Measurements from ENCODE around the gene PDIK1L.

The PDIK1L gene

DNA sequence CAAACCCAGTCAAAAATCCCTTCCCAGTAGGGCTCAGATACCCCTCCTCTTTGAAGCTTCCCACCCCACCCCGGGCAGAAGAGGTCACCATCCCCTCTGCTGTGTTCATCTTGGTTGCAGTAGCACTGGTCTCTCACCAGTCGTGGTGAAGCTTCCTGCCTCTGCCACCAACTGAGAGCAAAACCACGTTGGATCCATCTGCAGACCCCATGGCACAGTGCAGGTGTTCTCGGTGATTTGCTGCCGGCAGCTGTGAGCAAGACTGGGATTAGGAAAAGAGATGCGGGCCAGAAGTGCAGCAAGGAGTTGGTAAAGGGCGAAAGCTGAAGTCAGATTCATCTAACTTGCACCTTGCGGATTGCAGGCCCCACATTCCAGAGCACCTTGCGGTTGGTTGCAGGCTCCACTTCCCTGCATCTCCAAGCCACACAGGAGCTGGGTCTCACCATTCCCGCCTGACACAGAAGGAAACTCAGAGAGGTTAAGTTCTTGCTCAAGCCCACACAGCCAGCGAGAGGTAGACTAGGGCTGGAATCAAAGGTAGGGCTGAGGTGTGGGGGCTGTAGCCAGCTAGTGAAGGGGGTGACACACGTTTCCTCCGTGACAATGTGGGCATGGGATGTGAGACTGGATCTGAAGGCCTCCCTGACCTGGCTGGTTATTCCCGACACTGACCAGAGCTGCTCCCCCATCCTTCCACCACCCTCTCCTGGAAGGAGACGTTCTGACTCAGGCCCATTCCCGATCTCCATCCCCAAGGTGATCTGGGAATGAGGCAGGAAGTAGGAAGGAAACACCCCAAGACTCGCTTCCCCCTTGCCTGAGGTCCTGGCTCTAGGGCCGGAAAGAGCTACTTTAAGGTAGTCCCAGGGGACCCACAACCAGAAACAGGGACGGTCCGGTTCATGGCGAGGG, 44.0 kb downstream of the PDIK1L start:
- peak; percentile 1 for DNase-seq (ENCODE audit: low spot score)

DNA sequence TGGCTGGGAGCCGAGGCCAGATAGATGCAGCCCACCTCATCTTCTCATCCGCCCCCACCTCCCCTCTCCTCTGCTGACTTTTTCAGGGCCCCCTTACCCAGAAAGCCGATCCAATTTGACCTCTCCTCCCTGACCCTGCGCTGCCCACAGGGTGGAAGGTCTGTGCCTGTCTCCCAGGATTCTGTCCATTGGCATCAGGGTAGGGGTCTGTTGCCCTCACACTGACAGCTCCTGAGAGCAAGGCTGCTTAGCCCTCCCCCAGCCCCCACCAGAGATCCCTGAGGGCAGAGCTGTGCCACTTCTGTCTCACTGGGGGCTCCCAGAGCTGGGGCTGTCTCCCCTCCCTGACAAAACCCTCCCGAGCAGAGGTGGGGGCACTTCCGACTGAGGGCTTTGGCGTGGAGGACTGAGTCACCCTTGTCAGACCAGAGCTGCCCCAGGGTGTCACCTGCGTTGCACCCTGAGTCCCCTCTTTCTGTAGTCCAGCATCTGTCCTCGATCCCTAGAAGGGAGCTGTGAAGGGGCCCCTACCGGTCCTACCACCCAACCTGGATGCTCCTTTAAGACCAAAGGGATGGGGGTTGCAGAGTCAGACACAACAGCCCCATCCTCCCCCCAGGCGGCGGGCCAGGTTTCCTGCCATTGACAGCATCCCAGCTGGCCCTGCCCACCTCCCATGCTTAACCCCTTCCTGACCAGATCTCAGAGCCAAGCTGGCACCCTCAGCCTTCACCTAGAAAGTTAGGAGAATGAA, 44.8 kb downstream of the PDIK1L start:
- DNase-seq (ENCODE audit: low spot score): peak; percentile 5

DNA sequence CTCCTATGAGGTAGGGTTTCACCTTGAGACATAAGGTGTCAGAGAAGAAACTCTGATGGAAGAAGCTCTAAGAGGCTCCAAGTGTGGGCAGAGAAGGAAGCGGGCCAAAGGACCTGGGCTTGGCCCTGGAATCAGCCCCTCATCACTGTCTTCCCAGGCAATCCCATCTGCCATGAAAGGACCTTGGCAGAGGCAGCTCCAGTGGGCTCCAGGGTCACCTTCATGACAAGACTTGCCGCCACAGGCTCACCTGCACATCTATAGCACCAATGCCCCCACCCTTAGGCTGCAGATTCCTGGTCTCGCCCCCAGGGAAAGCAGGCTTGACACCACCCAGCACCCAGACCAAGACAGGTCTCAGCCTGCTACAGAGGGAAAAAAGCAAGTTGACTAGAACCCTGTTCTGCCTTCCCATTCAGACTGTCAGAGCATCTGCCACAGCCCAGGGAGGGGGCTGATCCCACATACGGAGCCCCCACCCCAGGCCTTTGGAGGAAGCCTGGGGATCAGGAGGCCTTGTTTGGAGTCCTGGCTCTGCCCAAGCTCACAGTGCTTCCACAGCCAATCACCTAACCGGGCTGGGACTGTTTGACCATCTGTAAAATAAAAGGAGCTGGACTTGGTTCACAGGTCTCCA, 46.8 kb downstream of the PDIK1L start:
- no peak for DNase-seq (ENCODE audit: low spot score)

DNA sequence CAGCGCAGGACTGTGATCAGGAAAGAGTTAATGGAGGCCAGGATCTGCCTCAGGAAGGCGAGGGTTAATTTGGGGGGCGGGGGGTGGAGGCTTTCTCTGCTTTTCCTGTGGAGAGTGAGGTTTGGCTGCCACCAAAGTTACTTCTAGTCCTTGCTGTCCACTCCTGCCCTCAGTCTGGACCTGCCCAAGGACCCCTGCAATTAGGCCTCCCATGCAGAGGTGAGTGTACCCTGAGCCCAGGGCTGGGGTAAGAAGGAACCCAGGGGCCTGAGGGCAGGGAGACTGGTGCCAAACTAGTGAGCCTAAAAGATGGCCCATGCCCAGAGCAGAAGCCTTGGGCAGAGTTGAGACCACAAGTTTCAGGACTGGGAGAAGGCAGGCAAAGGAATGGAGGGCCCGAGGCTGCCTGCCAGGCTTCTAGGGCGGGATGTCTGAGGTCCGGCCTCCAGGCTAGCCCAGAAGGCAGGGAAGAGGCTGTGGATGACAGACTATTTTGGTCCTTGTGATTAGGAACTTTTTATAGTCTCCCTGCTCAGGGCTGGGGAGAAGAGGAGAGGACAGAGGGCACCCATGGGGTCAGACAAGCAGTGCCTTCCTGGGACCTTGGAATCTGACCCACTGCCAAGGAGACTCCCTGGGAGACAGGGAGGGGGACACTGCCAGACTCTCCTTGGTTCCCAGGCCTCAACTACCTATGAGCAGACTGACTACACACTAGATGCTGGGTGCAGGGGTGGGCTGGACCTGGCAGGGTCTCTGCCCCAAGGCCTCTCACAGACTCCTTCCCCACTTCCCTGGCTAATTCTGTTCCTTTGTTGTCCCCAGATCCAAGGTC, 47.5 kb downstream of the PDIK1L start, which contains the start of gene FAM110D:
TSS of gene FAM110D (plus strand) at position 172 of the 835 bp plus-strand sequence. CDS start 2,213 bp downstream, outside the sequence.
- no peak for DNase-seq (ENCODE audit: low spot score)

DNA sequence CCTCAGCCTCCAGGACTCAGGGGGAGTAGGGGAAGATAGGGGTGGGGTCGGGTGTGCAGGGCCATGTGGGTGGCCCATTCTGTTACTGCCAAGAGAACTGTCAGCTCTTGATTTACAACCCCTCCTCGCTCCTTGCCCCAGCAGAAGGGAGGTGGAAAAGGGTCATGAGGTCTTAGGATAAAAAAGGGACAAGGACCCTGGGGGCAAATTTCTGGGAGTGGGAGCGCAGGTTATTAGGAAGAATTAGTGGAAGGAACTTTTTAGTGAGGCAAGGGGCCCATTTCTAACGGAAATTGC, 48.1 kb downstream of the PDIK1L start:
- no peak for DNase-seq (ENCODE audit: low spot score)

DNA sequence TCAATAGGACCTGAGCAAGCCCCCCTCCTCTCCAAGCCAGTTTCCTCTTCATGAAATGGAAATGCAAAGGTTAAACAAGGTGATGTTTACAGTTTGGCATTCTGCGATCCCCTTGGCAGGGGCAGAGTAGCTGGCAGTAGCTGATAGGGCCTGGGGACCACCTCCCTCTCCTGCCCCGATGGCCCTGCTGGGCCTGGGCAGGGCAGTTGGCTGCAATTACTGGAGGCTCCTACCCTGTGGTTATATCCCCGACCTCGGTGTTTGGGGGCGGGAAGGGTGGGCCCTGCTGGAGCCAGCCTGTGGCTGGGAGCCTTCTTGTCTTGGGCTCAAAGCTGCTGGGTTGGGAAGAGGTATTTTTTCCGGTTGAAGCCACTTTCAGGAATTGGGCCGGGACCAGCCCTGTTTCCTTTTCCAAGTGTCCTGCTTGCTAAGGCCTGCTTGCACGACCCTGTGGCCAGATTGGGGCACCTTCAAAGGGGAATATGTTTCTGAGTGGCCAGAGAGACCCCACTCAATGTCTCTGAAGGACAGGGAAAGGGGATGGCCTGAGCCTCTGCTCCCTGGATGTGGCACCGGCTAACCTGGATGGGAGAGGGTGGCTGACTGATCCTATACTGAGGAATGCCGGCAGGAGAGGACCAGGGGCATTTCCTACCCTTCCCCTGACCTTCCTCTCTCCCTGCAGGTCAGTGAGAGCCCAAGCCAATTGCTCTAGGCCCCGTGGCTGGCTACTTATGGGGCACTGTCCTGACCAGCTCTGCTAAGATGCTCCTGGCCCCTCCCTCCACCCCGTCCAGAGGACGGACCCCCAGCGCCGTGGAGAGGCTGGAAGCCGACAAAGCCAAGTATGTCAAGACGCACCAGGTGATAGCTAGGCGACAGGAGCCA, 49.1 kb downstream of the PDIK1L start:
- DNase-seq (ENCODE audit: low spot score): no peak

DNA sequence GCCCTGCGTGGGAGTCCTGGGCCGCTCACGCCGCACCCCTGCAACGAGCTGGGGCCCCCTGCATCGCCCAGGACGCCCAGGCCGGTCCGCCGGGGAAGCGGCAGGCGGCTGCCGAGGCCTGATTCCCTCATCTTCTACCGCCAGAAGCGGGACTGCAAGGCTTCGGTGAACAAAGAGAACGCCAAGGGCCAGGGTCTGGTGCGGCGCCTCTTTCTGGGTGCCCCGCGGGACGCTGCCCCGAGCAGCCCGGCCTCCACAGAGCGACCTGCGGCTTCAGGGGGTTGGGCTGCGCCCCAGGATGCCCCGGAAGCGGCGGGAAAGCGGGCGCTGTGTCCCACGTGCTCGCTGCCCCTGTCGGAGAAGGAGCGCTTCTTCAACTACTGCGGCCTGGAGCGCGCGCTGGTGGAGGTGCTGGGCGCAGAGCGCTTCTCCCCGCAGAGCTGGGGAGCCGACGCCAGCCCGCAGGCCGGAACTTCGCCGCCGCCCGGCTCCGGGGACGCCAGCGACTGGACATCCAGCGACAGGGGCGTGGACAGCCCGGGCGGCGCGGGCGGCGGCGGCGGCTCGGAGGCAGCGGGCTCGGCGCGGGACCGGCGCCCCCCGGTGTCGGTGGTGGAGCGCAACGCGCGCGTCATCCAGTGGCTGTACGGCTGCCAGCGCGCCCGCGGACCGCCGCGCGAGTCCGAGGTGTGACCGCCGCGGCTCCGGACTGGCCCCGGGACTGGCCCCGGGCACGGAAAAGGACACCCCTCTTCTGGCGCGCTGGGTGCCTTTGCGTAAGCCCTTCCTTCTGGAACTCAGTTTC, 50.0 kb downstream of the PDIK1L start:
- DNase-seq (ENCODE audit: low spot score): peak; percentile 49

DNA sequence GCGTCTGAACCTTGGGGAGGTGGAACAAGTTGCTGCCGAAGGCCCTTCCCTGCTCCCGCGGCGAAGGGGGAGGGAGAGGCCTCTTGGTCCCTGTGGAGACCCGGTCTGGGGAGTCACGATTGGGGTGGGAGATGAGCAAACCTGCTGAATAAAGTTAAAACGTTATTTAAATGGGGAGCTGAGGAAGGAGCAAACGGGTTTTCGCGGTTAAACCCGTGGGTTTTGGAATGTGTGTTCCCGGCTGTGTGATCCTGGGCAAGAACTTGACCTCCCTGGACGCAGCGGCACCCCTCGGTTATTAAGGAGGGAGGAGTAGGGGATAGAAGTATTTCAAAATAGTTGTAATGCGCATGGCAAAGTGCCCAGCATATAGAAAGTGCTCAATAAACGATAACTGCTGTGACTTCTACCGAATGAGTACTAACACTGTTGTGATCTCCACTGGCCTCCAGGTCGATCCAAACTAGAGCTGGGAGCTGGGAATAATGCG, 50.6 kb downstream of the PDIK1L start:
- DNase-seq (ENCODE audit: low spot score): no peak

DNA sequence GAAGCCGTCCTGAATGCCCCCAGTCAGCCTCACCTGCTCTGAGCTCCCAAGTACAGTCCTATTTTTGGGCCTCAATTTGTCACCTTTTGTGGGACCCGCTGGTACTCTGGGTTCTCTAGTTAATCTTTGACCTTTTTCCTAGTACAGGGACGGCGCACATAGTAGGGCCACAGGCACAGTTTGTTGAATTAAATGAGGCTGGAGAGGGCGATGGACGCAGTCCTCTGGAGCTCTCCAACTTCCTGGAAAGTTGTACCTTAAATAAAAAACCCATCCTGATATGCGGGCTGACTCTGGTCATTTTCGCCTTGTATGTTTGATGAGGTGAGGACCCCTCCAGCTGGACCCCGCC, 52.0 kb downstream of the PDIK1L start:
- no peak for DNase-seq (ENCODE audit: low spot score)

DNA sequence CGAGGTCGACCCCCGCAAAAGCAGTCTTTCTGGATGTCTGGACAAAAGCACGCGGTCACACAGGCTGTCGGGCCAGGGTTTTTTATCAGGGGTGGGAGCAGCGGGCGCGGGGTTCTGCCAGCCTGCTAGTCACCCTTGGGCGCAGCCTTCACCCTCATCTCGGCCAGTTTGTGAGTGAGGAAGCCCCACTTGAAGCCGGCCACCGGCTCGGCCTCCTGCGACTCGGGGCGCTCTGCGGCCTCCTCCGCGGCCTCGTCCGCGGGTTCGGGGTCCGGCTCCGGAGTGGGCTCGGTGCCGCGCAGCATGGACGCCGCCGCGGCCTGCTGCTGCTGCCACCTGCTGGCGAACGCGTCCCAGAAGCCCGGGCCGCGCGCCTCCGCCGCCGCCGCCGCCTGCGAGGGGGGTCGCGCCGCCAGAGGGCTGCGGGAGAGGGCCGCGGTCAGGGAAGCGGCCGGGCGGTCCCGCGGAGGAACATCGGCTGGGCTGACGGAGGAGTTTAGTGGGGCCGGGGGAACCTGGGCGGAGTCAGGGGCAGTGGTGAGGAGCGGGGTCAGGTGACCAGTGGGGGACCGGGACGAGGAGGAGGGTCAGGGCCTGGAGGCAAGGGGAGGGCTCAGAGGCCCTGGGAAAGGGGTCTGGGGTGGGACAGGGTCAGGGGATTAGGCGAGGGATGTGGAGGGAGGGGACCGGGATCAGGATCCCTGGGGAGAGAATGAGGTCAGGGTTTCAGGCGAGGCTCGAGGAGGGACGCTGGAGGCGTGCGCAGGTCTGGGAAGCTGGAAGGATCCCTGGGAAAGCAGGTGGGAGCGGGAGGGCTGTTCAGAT, 52.6 kb downstream of the PDIK1L start:
- peak; percentile 56 for DNase-seq (ENCODE audit: low spot score)

DNA sequence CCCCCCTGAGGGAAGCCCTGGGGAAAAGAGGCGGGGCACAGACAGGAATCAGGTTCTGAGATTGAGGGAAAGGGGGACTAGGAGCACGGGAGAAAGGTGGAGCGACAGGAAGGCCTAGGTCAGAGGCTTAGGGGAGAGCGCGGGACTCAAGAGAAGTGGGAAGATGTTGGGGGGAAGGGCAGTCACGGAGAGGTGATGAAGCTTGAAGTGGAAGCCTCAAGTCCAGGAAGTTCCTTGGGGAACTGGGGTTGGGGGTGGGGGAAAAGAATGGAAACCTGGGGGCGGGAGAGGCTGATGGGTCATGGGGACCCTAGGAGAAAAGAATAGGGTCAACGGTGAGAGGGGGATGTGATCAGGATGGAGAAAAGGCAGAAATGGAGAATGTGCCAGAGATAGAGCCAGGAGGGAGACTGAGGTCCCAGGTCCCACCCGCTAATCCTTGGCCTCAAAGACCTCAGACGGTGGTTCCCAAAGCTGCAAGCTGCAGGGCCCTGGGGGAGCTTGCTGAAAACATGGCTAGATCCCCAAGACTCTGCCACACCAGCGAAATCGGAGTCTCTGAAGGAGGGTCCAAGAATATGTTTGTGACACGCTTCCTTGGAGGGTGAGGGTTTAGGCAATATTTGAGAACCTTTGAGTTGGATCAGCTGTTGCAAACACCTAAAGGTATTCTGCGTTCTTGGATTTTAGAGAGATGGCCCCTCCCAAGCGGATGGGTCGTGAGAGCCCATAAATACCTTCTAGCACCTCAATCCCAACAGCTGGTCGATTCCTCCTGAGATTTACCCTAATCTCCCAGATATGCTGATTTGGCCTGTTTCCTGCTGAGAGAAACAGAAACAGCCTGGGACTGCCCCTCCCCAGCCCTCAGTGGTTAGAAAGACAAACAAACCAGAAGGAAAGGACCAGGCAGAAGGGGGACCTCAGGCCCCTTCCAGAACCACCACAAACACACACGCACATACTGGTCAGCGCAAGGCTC, 53.5 kb downstream of the PDIK1L start:
- DNase-seq (ENCODE audit: low spot score): no peak

DNA sequence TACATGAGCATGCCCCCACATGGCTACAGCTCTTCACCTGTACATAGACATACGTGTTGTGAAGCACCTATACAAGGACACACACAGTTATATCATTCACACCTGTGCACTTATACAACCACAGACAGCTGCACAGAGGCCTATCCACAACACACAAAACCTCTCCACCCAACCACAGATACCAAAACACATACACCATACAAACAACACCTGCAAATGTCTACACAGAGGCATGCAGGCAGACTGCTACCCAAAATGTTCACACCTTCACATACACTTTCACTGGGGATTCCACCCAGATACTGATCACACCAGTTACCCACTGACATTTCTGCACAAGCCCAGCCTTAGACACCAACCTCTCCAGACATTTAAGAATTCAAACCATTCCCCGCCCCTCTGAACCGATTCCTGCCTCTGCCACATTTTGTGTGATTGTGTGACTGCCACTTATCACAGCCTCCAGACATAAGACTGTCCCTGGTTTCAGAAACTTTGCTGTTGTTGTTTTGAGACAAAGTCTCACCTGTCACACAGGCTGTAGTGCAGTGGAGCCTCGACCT, 55.2 kb downstream of the PDIK1L start:
- no peak for DNase-seq (ENCODE audit: low spot score)

DNA sequence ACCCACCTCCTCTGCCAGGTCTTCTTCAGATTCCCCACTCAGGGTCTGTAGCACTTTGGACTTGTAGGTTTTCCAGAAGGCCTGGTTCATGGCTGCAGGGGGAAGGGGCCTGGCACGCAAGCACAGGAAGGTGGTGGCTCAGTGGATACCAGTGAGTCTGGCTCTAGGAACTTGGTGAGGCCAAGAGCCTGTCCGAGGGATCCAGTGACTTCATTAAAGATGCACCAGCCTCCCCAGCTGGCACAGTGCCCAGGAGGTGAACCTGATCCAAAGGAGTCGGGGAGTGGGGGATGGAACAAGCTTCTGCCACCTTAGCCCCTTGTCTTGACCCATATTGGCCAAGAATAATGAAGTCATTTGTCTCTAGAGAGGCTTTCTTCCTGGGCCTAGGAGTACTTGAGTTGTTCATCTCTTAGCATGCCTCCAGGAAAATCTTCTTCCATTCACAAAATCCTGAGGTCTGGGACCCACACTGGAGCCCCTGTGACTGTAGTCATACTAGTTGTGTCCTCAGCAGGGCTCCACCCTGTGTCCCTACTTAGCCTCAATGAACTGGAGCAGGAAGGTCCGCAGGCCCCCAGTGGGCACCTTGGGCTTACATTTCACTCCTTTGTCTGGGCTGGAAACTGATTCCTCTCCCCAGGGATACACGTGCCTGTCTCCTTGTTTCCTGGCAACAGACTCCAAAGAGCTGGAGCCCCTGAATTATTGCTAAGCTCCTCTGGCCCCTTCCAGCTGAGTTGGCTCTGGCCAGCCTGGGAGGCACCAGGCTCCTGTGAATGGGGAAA, 57.0 kb downstream of the PDIK1L start, which contains the start of gene C1orf232:
TSS of gene C1orf232 (minus strand) at position 554 of the 788 bp plus-strand sequence. CDS start at position 90, 464 bp downstream.
- DNase-seq (ENCODE audit: low spot score): no peak

DNA sequence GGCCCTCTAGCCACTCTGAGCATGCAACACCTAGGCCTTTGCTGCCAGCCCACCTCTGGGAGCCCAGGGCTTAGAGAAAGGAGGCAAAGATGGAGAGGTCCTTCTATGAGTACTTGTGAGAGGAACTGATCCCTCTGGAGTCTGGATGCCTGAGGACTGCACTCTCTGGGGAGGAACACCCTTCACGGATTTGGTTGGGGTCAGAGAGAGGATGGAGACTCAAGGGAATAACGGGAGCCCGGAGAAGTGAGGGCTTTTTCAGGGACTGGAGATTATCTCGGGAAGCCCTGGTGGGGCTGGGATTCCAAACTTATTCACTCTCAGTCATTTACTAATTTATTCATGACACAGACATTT, 57.6 kb downstream of the PDIK1L start:
- no peak for DNase-seq (ENCODE audit: low spot score)

DNA sequence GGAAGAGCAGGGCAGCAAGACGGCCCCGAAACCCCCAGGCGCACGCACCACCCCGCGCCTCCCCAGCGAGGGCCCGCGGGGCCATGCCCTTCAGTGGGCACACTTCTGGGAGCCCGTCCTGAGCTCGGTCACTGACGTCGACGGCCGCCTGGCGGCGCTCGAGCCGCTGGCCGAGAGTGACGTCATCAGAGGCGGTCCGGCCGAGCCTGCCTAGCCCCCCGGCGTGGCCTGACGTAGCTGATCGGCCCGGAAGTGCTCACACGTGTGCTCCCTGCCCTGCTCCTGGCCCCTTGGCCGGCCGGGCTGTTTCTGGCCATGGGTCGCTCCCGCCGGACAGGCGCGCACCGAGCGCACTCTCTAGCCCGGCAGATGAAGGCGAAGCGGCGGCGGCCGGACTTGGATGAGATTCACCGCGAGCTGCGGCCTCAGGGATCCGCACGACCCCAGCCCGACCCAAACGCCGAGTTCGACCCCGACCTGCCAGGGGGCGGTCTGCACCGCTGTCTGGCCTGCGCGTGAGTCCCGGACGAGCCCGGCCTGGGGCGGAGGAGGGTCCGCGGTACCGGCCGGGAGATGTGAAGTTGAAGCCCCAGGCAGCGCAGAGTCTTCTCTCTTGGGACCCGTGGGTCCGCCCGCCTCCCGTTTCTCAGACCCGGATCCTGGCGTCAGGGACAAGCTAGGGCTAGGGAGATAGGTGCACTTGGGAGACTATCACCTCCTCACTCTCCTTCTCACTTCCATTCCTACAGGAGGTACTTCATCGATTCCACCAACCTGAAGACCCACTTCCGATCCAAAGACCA, 58.2 kb downstream of the PDIK1L start, which contains the start of gene ZNF593:
TSS of gene ZNF593 (plus strand) at position 240 of the 803 bp plus-strand sequence. CDS start at position 316, 76 bp downstream.
- DNase-seq (ENCODE audit: low spot score): peak; percentile 99

DNA sequence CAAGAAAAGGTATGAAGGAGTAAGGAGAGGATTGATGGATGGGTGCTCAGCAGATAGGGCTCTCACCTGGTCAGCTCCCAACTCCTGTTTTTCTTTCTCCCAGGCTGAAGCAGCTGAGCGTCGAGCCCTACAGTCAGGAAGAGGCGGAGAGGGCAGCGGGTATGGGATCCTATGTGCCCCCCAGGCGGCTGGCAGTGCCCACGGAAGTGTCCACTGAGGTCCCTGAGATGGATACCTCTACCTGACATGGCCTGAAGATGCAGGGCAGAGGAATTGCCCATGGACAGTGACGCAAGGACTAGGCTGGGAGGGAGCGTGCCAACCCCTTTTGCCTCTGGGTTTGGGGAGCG, 58.8 kb downstream of the PDIK1L start:
- DNase-seq (ENCODE audit: low spot score): no peak

Measured in AG08395 (cell line).